HG03354 (cell line): Measurements from ENCODE around the gene ACTMAP.
A peak's percentile ranks its signal among the peaks of the same experiment; 100 is the strongest.

Experiments
- ATAC-seq: cut with Tn5 transposase; IDR thresholded peaks from one replicate; pipeline ENCODE4 v1.9.1; 2021; ENCODE audit warnings: mild to moderate bottlenecking; ENCODE audit not compliant: unreplicated experiment, poor library complexity, severe bottlenecking

ACTMAP gene

GRCh38 chr19:40724315-40724714, 26.0 kb downstream of the ACTMAP start:
- ATAC-seq = no peak

- no peak for ATAC-seq
Observed at GRCh38 chr19:40723661-40724254, 26.5 kb downstream of the ACTMAP start.

- ATAC-seq = no peak
Observed at GRCh38 chr19:40721936-40722661, 28.2 kb downstream of the ACTMAP start.

GRCh38 chr19:40721140-40721486, 29.2 kb downstream of the ACTMAP start:
- ATAC-seq = no peak

GRCh38 chr19:40719414-40719894, 30.8 kb downstream of the ACTMAP start:
- ATAC-seq = no peak

- ATAC-seq = no peak
Observed at GRCh38 chr19:40718774-40719391, 31.4 kb downstream of the ACTMAP start.

GRCh38 chr19:40717880-40718773, 32.1 kb downstream of the ACTMAP start:
- no peak for ATAC-seq

- ATAC-seq = peak; percentile 1
Observed at GRCh38 chr19:40717325-40717879, 32.9 kb downstream of the ACTMAP start.

GRCh38 chr19:40716482-40717324, 33.6 kb downstream of the ACTMAP start, which contains the start of the genes COQ8B and ITPKC:
COQ8B (minus strand) TSS chr19:40716886; CDS start chr19:40714632, 2,254 bp downstream.
ITPKC (plus strand) TSS chr19:40717112; CDS start chr19:40717136, 24 bp downstream.
- peak; percentile 69 for ATAC-seq

- ATAC-seq = no peak
Observed at GRCh38 chr19:40716031-40716481, 34.2 kb downstream of the ACTMAP start.

- peak; percentile 66 for ATAC-seq
Observed at GRCh38 chr19:40714441-40715299, 35.6 kb downstream of the ACTMAP start.

GRCh38 chr19:40713939-40714338, 36.3 kb downstream of the ACTMAP start:
- ATAC-seq = no peak

- no peak for ATAC-seq
Observed at GRCh38 chr19:40709817-40710216, 40.5 kb downstream of the ACTMAP start.

- ATAC-seq = no peak
Observed at GRCh38 chr19:40707615-40708014, 42.7 kb downstream of the ACTMAP start.

GRCh38 chr19:40705950-40706619, 44.2 kb downstream of the ACTMAP start:
- no peak for ATAC-seq

- ATAC-seq = no peak
Observed at GRCh38 chr19:40705362-40705651, 45.0 kb downstream of the ACTMAP start.
